ENCODE measurements around the gene DNAJC16. TPM values are rescaled to one million over a fixed set of nuclear protein-coding genes. Genes with fewer than 3 reads are reported as not detected.

The DNAJC16 gene
- total and polyA plus RNA-seq, 4 donors: 16.2 to 27.7 (median 17.4) TPM

GRCh38 chr1:15546641-15547040, 20.0 kb downstream of the DNAJC16 start:
- Histone ChIP-seq H3K27ac (ENCODE audit: low read depth, low read length) (no peak overlapping the region), H3K27me3 (ENCODE audit: control insufficient read depth, insufficient read depth, low read length) (no peaks in the 10 kb centered on the region), H3K36me3 (ENCODE audit: control insufficient read depth, insufficient read depth, low read length) (peaks cover 36% of the 10 kb centered on the region), H3K4me1 (ENCODE audit: control insufficient read depth, insufficient read depth, low read length) (no peaks in the 10 kb centered on the region), H3K4me3 (ENCODE audit: low read depth, low read length) (no peak overlapping the region), H3K9me3 (ENCODE audit: control insufficient read depth, insufficient read depth, low read length) (no peaks in the 10 kb centered on the region)
- no peak for DNase-seq (ENCODE audit: low read depth in 4 of 6, low spot score in 6 of 6)
- WGBS (ENCODE audit: insufficient coverage): no CpG with 5 or more reads among the region's 2 CpGs

- H3K4me1 ChIP-seq (ENCODE audit: control insufficient read depth, insufficient read depth, low read length): no peaks in the 10 kb centered on the region
- H3K27me3 ChIP-seq (ENCODE audit: control insufficient read depth, insufficient read depth, low read length): no peaks in the 10 kb centered on the region
- H3K36me3 ChIP-seq (ENCODE audit: control insufficient read depth, insufficient read depth, low read length): peaks cover 18% of the 10 kb centered on the region
- 85% methylated on average over 4 of the region's 6 CpGs for WGBS (ENCODE audit: insufficient coverage)
- H3K4me3 ChIP-seq (ENCODE audit: low read depth, low read length): no peak overlapping the region
- DNase-seq (ENCODE audit: low read depth in 4 of 6, low spot score in 6 of 6): no peak
- H3K27ac ChIP-seq (ENCODE audit: low read depth, low read length): no peak overlapping the region
- H3K9me3 ChIP-seq (ENCODE audit: control insufficient read depth, insufficient read depth, low read length): no peaks in the 10 kb centered on the region
Measured at GRCh38 chr1:15550573-15550972, 23.9 kb downstream of the DNAJC16 start.

- H3K27ac ChIP-seq (ENCODE audit: low read depth, low read length): no peak overlapping the region
- H3K36me3 ChIP-seq (ENCODE audit: control insufficient read depth, insufficient read depth, low read length): peaks cover 19% of the 10 kb centered on the region
- no peaks in the 10 kb centered on the region for H3K27me3 ChIP-seq (ENCODE audit: control insufficient read depth, insufficient read depth, low read length)
- no CpG with 5 or more reads among the region's 2 CpGs for WGBS (ENCODE audit: insufficient coverage)
- H3K9me3 ChIP-seq (ENCODE audit: control insufficient read depth, insufficient read depth, low read length): no peaks in the 10 kb centered on the region
- H3K4me1 ChIP-seq (ENCODE audit: control insufficient read depth, insufficient read depth, low read length): no peaks in the 10 kb centered on the region
- no peak overlapping the region for H3K4me3 ChIP-seq (ENCODE audit: low read depth, low read length)
- DNase-seq (ENCODE audit: low read depth in 4 of 6, low spot score in 6 of 6): no peak
Measured at GRCh38 chr1:15557008-15557407, 30.4 kb downstream of the DNAJC16 start.

- H3K36me3 ChIP-seq (ENCODE audit: control insufficient read depth, insufficient read depth, low read length): peaks cover 24% of the 10 kb centered on the region
- H3K4me3 ChIP-seq (ENCODE audit: low read depth, low read length): no peak overlapping the region
- no peaks in the 10 kb centered on the region for H3K9me3 ChIP-seq (ENCODE audit: control insufficient read depth, insufficient read depth, low read length)
- no peak overlapping the region for H3K27ac ChIP-seq (ENCODE audit: low read depth, low read length)
- no peak for DNase-seq (ENCODE audit: low read depth in 4 of 6, low spot score in 6 of 6)
- 80% methylated on average over 1 of the region's 2 CpGs for WGBS (ENCODE audit: insufficient coverage)
- H3K27me3 ChIP-seq (ENCODE audit: control insufficient read depth, insufficient read depth, low read length): no peaks in the 10 kb centered on the region
- no peaks in the 10 kb centered on the region for H3K4me1 ChIP-seq (ENCODE audit: control insufficient read depth, insufficient read depth, low read length)
Measured at GRCh38 chr1:15557594-15557993, 30.9 kb downstream of the DNAJC16 start.

GRCh38 chr1:15558516-15558915, 31.9 kb downstream of the DNAJC16 start:
- 85% methylated on average over 3 of the region's 4 CpGs for WGBS (ENCODE audit: insufficient coverage)
- Histone ChIP-seq H3K4me1 (ENCODE audit: control insufficient read depth, insufficient read depth, low read length) (no peaks in the 10 kb centered on the region), H3K4me3 (ENCODE audit: low read depth, low read length) (no peak overlapping the region), H3K27me3 (ENCODE audit: control insufficient read depth, insufficient read depth, low read length) (no peaks in the 10 kb centered on the region), H3K9me3 (ENCODE audit: control insufficient read depth, insufficient read depth, low read length) (no peaks in the 10 kb centered on the region), H3K27ac (ENCODE audit: low read depth, low read length) (no peak overlapping the region), H3K36me3 (ENCODE audit: control insufficient read depth, insufficient read depth, low read length) (peaks cover 34% of the 10 kb centered on the region)
- no peak for DNase-seq (ENCODE audit: low read depth in 4 of 6, low spot score in 6 of 6)

- H3K4me1 ChIP-seq (ENCODE audit: control insufficient read depth, insufficient read depth, low read length): no peaks in the 10 kb centered on the region
- no peak for DNase-seq (ENCODE audit: low read depth in 4 of 6, low spot score in 6 of 6)
- no peak overlapping the region for H3K4me3 ChIP-seq (ENCODE audit: low read depth, low read length)
- no peaks in the 10 kb centered on the region for H3K27me3 ChIP-seq (ENCODE audit: control insufficient read depth, insufficient read depth, low read length)
- no peak overlapping the region for H3K27ac ChIP-seq (ENCODE audit: low read depth, low read length)
- 100% methylated on average over 4 of the region's 12 CpGs for WGBS (ENCODE audit: insufficient coverage)
- peaks cover 42% of the 10 kb centered on the region for H3K36me3 ChIP-seq (ENCODE audit: control insufficient read depth, insufficient read depth, low read length)
- H3K9me3 ChIP-seq (ENCODE audit: control insufficient read depth, insufficient read depth, low read length): no peaks in the 10 kb centered on the region
Measured at GRCh38 chr1:15559189-15559810, 32.7 kb downstream of the DNAJC16 start.

GRCh38 chr1:15568387-15569073, 41.9 kb downstream of the DNAJC16 start:
- no peak overlapping the region for H3K27ac ChIP-seq (ENCODE audit: low read depth, low read length)
- 92% methylated on average over 11 of the region's 18 CpGs for WGBS (ENCODE audit: insufficient coverage)
- DNase-seq (ENCODE audit: low read depth in 4 of 6, low spot score in 6 of 6): no peak
- H3K4me3 ChIP-seq (ENCODE audit: low read depth, low read length): no peak overlapping the region
- H3K36me3 ChIP-seq (ENCODE audit: control insufficient read depth, insufficient read depth, low read length): peaks cover 55% of the 10 kb centered on the region
- H3K4me1 ChIP-seq (ENCODE audit: control insufficient read depth, insufficient read depth, low read length): no peaks in the 10 kb centered on the region
- no peaks in the 10 kb centered on the region for H3K9me3 ChIP-seq (ENCODE audit: control insufficient read depth, insufficient read depth, low read length)
- H3K27me3 ChIP-seq (ENCODE audit: control insufficient read depth, insufficient read depth, low read length): no peaks in the 10 kb centered on the region

- peaks cover 34% of the 10 kb centered on the region for H3K36me3 ChIP-seq (ENCODE audit: control insufficient read depth, insufficient read depth, low read length)
- no peak overlapping the region for H3K27ac ChIP-seq (ENCODE audit: low read depth, low read length)
- H3K9me3 ChIP-seq (ENCODE audit: control insufficient read depth, insufficient read depth, low read length): no peaks in the 10 kb centered on the region
- H3K4me3 ChIP-seq (ENCODE audit: low read depth, low read length): no peak overlapping the region
- no peaks in the 10 kb centered on the region for H3K27me3 ChIP-seq (ENCODE audit: control insufficient read depth, insufficient read depth, low read length)
- H3K4me1 ChIP-seq (ENCODE audit: control insufficient read depth, insufficient read depth, low read length): no peaks in the 10 kb centered on the region
- no peak for DNase-seq (ENCODE audit: low read depth in 4 of 6, low spot score in 6 of 6)
- WGBS (ENCODE audit: insufficient coverage): no CpG with 5 or more reads among the region's 1 CpG
Measured at GRCh38 chr1:15570861-15571260, 44.2 kb downstream of the DNAJC16 start.

GRCh38 chr1:15571266-15571665, 44.6 kb downstream of the DNAJC16 start:
- Histone ChIP-seq H3K4me1 (ENCODE audit: control insufficient read depth, insufficient read depth, low read length) (no peaks in the 10 kb centered on the region), H3K36me3 (ENCODE audit: control insufficient read depth, insufficient read depth, low read length) (peaks cover 30% of the 10 kb centered on the region), H3K27me3 (ENCODE audit: control insufficient read depth, insufficient read depth, low read length) (no peaks in the 10 kb centered on the region)

GRCh38 chr1:15573477-15573876, 46.8 kb downstream of the DNAJC16 start:
- Histone ChIP-seq H3K27me3 (ENCODE audit: control insufficient read depth, insufficient read depth, low read length) (no peaks in the 10 kb centered on the region), H3K36me3 (ENCODE audit: control insufficient read depth, insufficient read depth, low read length) (peaks cover 16% of the 10 kb centered on the region), H3K4me1 (ENCODE audit: control insufficient read depth, insufficient read depth, low read length) (no peaks in the 10 kb centered on the region), H3K9me3 (ENCODE audit: control insufficient read depth, insufficient read depth, low read length) (no peaks in the 10 kb centered on the region), H3K27ac (ENCODE audit: low read depth, low read length) (no peak overlapping the region), H3K4me3 (ENCODE audit: low read depth, low read length) (no peak overlapping the region)
- DNase-seq (ENCODE audit: low read depth in 4 of 6, low spot score in 6 of 6): peak in 1 of 6 donors; percentile 79
- 56% methylated on average over 6 of the region's 9 CpGs for WGBS (ENCODE audit: insufficient coverage)

More at GRCh38 chr1:15571266-15571665, 44.6 kb downstream of the DNAJC16 start:
- H3K4me3 ChIP-seq (ENCODE audit: low read depth, low read length): no peak overlapping the region
- H3K9me3 ChIP-seq (ENCODE audit: control insufficient read depth, insufficient read depth, low read length): no peaks in the 10 kb centered on the region
- no peak overlapping the region for H3K27ac ChIP-seq (ENCODE audit: low read depth, low read length)
- DNase-seq (ENCODE audit: low read depth in 4 of 6, low spot score in 6 of 6): no peak

Data from spinal cord (tissue), 10 donors.